HG02588 (cell line): Measurements from ENCODE around the gene SMYD2.

Experiments used
- ATAC-seq: cut with Tn5 transposase; IDR thresholded peaks from one replicate; pipeline ENCODE4 v1.9.1; 2021; ENCODE audit warnings: mild to moderate bottlenecking, moderate library complexity; ENCODE audit not compliant: unreplicated experiment

The SMYD2 gene

GRCh38 chr1:214281021-214281719 is at the start of gene SMYD2:
SMYD2 (plus strand) TSS chr1:214281159; CDS start chr1:214281255, 96 bp downstream.
- ATAC-seq = peak; percentile 77

- no peak for ATAC-seq
Measured at GRCh38 chr1:214233856-214234634, 46.9 kb upstream of the SMYD2 start.

- no peak for ATAC-seq
Measured at GRCh38 chr1:214234635-214235025, 46.3 kb upstream of the SMYD2 start.

GRCh38 chr1:214236477-214236876 is 44.5 kb upstream of the SMYD2 start:
- ATAC-seq = no peak

- ATAC-seq = no peak
Measured at GRCh38 chr1:214241060-214241459, 39.9 kb upstream of the SMYD2 start.

GRCh38 chr1:214244252-214244651 is 36.7 kb upstream of the SMYD2 start:
- ATAC-seq = no peak

GRCh38 chr1:214244841-214245240 is 36.1 kb upstream of the SMYD2 start:
- no peak for ATAC-seq

- no peak for ATAC-seq
Measured at GRCh38 chr1:214247501-214248041, 33.4 kb upstream of the SMYD2 start.

- ATAC-seq = no peak
Measured at GRCh38 chr1:214248311-214249085, 32.5 kb upstream of the SMYD2 start.

- ATAC-seq = no peak
Measured at GRCh38 chr1:214249651-214250050, 31.3 kb upstream of the SMYD2 start.

GRCh38 chr1:214251354-214251753 is 29.6 kb upstream of the SMYD2 start:
- ATAC-seq = no peak

GRCh38 chr1:214255509-214255908 is 25.4 kb upstream of the SMYD2 start:
- no peak for ATAC-seq

GRCh38 chr1:214259353-214259977 is 21.5 kb upstream of the SMYD2 start:
- ATAC-seq = no peak

GRCh38 chr1:214260561-214261205 is 20.3 kb upstream of the SMYD2 start:
- no peak for ATAC-seq

GRCh38 chr1:214261206-214262123 is 19.5 kb upstream of the SMYD2 start:
- ATAC-seq = peak; percentile 97

- no peak for ATAC-seq
Measured at GRCh38 chr1:214264196-214264595, 16.8 kb upstream of the SMYD2 start.

GRCh38 chr1:214264976-214265375 is 16.0 kb upstream of the SMYD2 start:
- ATAC-seq = no peak

GRCh38 chr1:214270097-214270650 is 10.8 kb upstream of the SMYD2 start:
- ATAC-seq = no peak
